ENCODE data around the gene ADAMTS6. TPM values are rescaled to one million over a fixed set of nuclear protein-coding genes. Genes with fewer than 3 reads are reported as not detected.
A peak's percentile ranks its signal among the peaks of the same experiment; 100 is the strongest.

Gene ADAMTS6
- total RNA-seq, 1 experiment from 2014 or later: 2.8 TPM

DNA sequence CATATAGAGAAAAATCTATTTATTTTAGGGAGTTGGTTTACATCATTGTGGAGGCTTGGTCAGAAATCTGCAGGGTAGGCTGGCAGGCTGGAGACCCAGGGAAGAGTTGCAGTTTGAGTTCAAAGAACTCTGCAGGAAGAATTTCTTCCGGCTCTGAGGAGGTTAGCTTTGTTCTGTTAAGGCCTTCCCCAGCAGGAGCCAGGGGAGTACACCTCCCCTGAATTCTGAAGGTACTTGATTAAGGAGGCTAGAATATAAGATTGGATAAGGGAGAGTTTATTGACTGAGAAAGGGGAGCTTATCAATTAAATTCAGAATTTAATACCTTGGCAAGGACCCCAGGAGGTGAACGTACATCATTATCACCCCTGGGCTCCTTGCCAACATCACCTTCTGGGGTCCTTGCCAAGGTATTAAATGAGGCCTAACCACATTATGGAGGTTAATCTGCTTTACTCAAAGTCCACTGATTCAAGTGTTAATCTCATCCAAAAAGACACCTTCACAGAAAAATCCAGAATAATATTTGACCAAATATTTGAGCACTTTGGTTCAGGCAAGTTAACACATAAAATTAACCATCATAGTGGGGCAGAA is 361.3 kb downstream of the ADAMTS6 start:
- TF ChIP-seq EMX1 (CRISPR knock-in tag; IDR thresholded peaks at IDR 0.05) (no peak), SP1 (CRISPR knock-in tag; conservative IDR thresholded peaks at IDR 0.05) (no peak), TP53 (CRISPR knock-in tag; IDR thresholded peaks at IDR 0.05) (no peak)
- TF ChIP-seq, protein P1, sequence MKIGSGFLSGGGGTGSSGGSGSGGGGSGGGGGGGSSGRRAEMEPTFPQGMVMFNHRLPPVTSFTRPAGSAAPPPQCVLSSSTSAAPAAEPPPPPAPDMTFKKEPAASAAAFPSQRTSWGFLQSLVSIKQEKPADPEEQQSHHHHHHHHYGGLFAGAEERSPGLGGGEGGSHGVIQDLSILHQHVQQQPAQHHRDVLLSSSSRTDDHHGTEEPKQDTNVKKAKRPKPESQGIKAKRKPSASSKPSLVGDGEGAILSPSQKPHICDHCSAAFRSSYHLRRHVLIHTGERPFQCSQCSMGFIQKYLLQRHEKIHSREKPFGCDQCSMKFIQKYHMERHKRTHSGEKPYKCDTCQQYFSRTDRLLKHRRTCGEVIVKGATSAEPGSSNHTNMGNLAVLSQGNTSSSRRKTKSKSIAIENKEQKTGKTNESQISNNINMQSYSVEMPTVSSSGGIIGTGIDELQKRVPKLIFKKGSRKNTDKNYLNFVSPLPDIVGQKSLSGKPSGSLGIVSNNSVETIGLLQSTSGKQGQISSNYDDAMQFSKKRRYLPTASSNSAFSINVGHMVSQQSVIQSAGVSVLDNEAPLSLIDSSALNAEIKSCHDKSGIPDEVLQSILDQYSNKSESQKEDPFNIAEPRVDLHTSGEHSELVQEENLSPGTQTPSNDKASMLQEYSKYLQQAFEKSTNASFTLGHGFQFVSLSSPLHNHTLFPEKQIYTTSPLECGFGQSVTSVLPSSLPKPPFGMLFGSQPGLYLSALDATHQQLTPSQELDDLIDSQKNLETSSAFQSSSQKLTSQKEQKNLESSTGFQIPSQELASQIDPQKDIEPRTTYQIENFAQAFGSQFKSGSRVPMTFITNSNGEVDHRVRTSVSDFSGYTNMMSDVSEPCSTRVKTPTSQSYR (CRISPR knock-in tag; IDR thresholded peaks at IDR 0.05): no peak
- Mint-ChIP-seq H3K9me3 (peaks cover 48% of the 10 kb centered on the region), H3K4me3 (no peak overlapping the region), H3K36me3 (peaks cover 29% of the 10 kb centered on the region), H3K4me1 (peaks cover 16% of the 10 kb centered on the region), H3K27me3 (ENCODE audit: low read depth) (peaks cover 3% of the 10 kb centered on the region; the same call in 1 of the 2 replicates), H3K27ac (peak overlapping the region; percentile 75; the same call in 1 of the 2 replicates)
- CTCF ChIA-PET: no interaction called here
- no peak for DNase-seq (ENCODE audit: low spot score)
- ATAC-seq: peak; percentile 61
- POLR2A ChIA-PET: no interaction called here

DNA sequence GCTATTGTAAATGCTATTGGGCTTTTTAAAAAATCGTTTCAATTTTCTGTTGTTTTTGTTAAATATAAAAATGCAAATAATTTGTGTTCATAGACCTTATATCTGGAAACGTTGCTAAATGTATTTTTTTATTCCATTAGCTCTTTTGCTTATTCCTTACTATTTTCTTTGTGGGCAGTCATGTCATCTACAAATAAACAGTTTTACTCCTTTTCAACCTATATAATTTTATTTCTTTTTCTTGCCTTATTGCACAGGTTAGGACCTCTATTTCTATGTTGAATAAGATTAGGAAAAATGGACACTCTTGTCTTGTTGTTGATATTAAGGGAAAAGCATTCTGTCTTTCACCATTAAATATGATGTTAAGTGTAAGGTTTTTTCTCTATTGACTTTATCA is 364.2 kb downstream of the ADAMTS6 start:
- Mint-ChIP-seq H3K27ac (no peak overlapping the region), H3K9me3 (peaks cover 53% of the 10 kb centered on the region), H3K4me3 (no peak overlapping the region), H3K36me3 (peaks cover 29% of the 10 kb centered on the region), H3K4me1 (peaks cover 14% of the 10 kb centered on the region), H3K27me3 (ENCODE audit: low read depth) (peaks cover 3% of the 10 kb centered on the region; the same call in 1 of the 2 replicates)
- ATAC-seq (no peak), DNase-seq (ENCODE audit: low spot score) (no peak)
- no peak for TF ChIP-seq ZBTB21 (CRISPR knock-in tag; IDR thresholded peaks at IDR 0.05; ENCODE audit: borderline replicate concordance)
- no peak for TF ChIP-seq NFE2L1 (CRISPR knock-in tag; IDR thresholded peaks at IDR 0.05)
- TF ChIP-seq ZNF232 (CRISPR knock-in tag; IDR thresholded peaks at IDR 0.05): no peak
- TF ChIP-seq GTF2I (CRISPR knock-in tag; conservative IDR thresholded peaks at IDR 0.05): 0 out of 2 replicates have a peak, but pooled peaks have one; percentile 13
- ChIA-PET CTCF (no interaction called here), POLR2A (no interaction called here)

DNA sequence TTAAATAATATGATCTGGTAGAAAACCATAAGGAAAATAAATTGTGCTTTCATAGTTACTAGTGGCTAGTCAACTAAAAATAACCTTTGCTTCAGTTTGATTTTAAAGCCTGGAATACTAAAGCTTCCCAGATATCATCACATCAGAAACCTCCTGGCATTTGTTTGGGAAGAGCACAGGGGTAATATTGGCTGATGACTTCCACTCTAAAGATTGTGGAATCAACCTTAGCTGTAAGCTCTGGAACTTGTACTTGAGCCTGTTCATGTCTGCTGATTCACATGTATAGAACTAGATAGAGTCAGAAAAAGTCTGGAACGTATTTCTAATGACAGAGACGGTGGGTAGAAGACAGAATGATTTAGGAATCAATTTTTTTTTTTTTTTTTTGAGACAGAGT is 367.9 kb downstream of the ADAMTS6 start:
- Mint-ChIP-seq H3K27me3 (ENCODE audit: low read depth) (peaks cover 3% of the 10 kb centered on the region; the same call in 1 of the 2 replicates), H3K36me3 (peaks cover 24% of the 10 kb centered on the region), H3K27ac (no peak overlapping the region), H3K4me1 (no peaks in the 10 kb centered on the region), H3K9me3 (peaks cover 33% of the 10 kb centered on the region), H3K4me3 (no peak overlapping the region)
- ChIA-PET CTCF (interaction anchor here (1.0 kb wide), 1 partner anchor 10 kb away, joined by 3 read pairs; no protein-coding TSS in a partner anchor), POLR2A (interaction anchor here (1.3 kb wide), 1 partner anchor 10 kb away, joined by 4 read pairs; no protein-coding TSS in a partner anchor)
- no peak for ATAC-seq
- TF ChIP-seq ZBTB21 (CRISPR knock-in tag; IDR thresholded peaks at IDR 0.05; ENCODE audit: borderline replicate concordance) (no peak), EMX1 (CRISPR knock-in tag; IDR thresholded peaks at IDR 0.05) (no peak), ATF1 (CRISPR knock-in tag; IDR thresholded peaks at IDR 0.05) (no peak)
- no peak for DNase-seq (ENCODE audit: low spot score)

DNA sequence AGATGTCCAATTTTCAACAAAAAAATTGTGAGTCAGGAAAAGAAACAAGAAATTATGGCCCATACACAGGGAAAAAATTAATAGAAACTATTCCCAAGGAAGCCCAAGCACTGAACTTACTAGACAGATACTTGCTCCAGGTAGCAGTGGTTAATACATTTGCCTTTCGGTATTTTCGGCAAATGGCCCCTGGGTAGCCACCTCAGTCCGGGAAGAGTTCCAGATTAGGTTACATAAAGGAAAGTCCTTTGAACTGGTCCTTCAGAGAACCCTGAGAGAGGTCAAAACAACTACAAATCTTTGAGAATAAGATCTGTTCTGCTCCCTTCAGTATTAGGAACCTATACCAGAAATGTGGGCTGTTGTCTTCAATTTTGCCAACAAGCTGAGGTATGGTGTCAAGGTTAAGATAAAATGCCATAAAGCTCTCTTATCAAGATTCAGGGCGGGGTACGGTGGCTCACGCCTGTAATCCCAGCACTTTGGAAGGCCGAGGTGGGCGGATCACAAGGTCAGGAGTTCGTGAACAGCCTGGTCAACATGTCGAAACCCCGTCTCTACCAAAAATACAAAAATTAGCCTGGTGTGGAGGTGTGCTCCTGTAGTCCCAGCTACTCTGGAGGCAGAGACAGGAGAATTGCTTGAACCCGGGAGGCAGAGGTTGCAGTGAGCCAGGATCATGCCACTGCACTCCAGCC is 369.6 kb downstream of the ADAMTS6 start:
- Mint-ChIP-seq H3K4me3 (no peak overlapping the region), H3K27me3 (ENCODE audit: low read depth) (peaks cover 2% of the 10 kb centered on the region; the same call in 1 of the 2 replicates), H3K4me1 (no peaks in the 10 kb centered on the region), H3K9me3 (peaks cover 17% of the 10 kb centered on the region), H3K27ac (no peak overlapping the region), H3K36me3 (peaks cover 10% of the 10 kb centered on the region)
- TF ChIP-seq GRHL2 (CRISPR knock-in tag; IDR thresholded peaks at IDR 0.05; ENCODE audit: insufficient replicate concordance, severe bottlenecking) (no peak), ZNF263 (CRISPR knock-in tag; IDR thresholded peaks at IDR 0.05; ENCODE audit: low read depth) (no peak), GABPB1 (CRISPR knock-in tag; IDR thresholded peaks at IDR 0.05) (no peak), RORB (CRISPR knock-in tag; IDR thresholded peaks at IDR 0.05) (no peak), ZNF671 (CRISPR knock-in tag; IDR thresholded peaks at IDR 0.05) (no peak), JAZF1 (CRISPR knock-in tag; IDR thresholded peaks at IDR 0.05) (no peak)
- TF ChIP-seq, protein P2, sequence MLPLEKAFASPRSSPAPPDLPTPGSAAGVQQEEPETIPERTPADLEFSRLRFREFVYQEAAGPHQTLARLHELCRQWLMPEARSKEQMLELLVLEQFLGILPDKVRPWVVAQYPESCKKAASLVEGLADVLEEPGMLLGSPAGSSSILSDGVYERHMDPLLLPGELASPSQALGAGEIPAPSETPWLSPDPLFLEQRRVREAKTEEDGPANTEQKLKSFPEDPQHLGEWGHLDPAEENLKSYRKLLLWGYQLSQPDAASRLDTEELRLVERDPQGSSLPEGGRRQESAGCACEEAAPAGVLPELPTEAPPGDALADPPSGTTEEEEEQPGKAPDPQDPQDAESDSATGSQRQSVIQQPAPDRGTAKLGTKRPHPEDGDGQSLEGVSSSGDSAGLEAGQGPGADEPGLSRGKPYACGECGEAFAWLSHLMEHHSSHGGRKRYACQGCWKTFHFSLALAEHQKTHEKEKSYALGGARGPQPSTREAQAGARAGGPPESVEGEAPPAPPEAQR (CRISPR knock-in tag; IDR thresholded peaks at IDR 0.05): no peak
- TF ChIP-seq, protein P3, sequence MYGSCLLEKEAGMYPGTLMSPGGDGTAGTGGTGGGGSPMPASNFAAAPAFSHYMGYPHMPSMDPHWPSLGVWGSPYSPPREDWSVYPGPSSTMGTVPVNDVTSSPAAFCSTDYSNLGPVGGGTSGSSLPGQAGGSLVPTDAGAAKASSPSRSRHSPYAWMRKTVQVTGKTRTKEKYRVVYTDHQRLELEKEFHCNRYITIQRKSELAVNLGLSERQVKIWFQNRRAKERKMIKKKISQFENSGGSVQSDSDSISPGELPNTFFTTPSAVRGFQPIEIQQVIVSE (CRISPR knock-in tag; IDR thresholded peaks at IDR 0.05; ENCODE audit: borderline replicate concordance): no peak
- TF ChIP-seq, protein P4, sequence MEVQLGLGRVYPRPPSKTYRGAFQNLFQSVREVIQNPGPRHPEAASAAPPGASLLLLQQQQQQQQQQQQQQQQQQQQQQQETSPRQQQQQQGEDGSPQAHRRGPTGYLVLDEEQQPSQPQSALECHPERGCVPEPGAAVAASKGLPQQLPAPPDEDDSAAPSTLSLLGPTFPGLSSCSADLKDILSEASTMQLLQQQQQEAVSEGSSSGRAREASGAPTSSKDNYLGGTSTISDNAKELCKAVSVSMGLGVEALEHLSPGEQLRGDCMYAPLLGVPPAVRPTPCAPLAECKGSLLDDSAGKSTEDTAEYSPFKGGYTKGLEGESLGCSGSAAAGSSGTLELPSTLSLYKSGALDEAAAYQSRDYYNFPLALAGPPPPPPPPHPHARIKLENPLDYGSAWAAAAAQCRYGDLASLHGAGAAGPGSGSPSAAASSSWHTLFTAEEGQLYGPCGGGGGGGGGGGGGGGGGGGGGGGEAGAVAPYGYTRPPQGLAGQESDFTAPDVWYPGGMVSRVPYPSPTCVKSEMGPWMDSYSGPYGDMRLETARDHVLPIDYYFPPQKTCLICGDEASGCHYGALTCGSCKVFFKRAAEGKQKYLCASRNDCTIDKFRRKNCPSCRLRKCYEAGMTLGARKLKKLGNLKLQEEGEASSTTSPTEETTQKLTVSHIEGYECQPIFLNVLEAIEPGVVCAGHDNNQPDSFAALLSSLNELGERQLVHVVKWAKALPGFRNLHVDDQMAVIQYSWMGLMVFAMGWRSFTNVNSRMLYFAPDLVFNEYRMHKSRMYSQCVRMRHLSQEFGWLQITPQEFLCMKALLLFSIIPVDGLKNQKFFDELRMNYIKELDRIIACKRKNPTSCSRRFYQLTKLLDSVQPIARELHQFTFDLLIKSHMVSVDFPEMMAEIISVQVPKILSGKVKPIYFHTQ (CRISPR knock-in tag; IDR thresholded peaks at IDR 0.05): no peak
- DNase-seq (ENCODE audit: low spot score) (no peak), ATAC-seq (no peak)
- ChIA-PET POLR2A (interaction anchor here (1.3 kb wide), 1 partner anchor 9 kb away, joined by 4 read pairs; no protein-coding TSS in a partner anchor), CTCF (interaction anchor here (0.9 kb wide), 1 partner anchor 10 kb away, joined by 3 read pairs; no protein-coding TSS in a partner anchor)
